Mucosa of gallbladder (tissue), 1 donor: ENCODE data around the gene RPS6KC1. TPM values are rescaled to one million over a fixed set of nuclear protein-coding genes. Genes with fewer than 3 reads are reported as not detected.
"Not testable (repeated sequence)": the region's sequence is repeated elsewhere in the genome, so short reads cannot be mapped to it uniquely, and the experiment has no call there.

Experiments
- DNase-seq: peaks from one replicate; pipeline ENCODE4 v3.0.0-alpha.2; 2020; ENCODE audit warnings: low spot score
- total RNA-seq: library from RNA; stranded (reverse); gene quantifications from one replicate; pipeline ENCODE4 v1.2.1, GENCODE V29; 2021
- donor health status: DM: no; HTN: no; CAD: no.

Gene RPS6KC1
- total RNA-seq, 1 donor from 2014 or later, result 16.1 TPM

DNA sequence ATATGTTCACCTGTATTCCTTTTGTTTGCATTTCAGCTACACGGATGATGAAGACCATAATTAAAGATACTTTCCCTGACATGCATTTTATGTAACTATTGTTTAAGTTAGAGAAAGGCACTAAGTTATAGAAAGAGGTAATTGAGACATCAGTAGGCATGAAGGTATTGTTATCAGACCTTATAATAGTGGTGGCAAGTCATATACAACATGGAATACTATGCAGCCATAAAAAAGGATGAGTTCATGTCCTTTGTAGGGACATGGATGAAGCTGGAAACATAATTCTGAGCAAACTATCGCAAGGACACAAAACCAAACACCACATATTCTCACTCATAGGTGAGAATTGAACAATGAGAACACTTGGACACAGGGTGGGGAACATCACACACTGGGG, 109.4 kb downstream of the RPS6KC1 start:
- not testable (repeated sequence) for DNase-seq

DNA sequence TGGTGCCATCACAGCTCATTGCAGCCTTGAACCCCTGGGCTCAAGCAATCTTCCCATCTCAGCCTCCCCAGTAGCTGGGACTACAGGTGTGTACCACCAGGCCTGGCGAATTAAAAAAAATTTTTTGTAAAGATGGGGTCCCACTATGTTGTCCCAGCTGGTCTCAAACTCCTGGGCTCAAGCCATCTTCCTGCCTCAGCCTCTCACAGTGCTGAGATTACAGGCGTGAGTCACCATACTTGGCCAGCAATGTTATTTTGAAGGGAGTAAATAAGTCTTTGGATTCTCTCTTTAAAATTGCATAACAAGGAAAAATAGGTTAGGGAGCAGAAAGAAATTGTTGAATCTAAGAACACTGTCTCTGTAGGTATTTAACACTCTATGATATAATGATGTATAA, 111.3 kb downstream of the RPS6KC1 start:
- DNase-seq, result no peak

DNA sequence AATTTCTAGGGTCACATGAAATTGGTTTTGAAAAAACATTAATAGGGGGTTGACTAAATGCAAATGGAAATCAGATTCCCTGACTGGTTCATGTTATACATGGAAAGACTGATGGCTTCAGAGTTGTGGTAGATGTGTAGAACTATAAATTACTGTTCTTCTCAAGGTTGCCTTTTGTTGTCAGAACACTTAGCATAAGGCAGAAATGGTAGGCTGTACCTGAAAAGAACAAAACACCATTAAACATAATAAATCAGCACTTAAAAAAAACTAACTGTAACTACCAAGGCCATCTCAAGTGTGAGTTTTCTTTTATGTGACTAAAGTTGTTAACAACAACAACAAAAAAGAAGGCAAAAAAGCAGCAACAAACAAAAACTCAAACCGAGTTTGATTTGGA, 111.8 kb downstream of the RPS6KC1 start:
- DNase-seq, result no peak

DNA sequence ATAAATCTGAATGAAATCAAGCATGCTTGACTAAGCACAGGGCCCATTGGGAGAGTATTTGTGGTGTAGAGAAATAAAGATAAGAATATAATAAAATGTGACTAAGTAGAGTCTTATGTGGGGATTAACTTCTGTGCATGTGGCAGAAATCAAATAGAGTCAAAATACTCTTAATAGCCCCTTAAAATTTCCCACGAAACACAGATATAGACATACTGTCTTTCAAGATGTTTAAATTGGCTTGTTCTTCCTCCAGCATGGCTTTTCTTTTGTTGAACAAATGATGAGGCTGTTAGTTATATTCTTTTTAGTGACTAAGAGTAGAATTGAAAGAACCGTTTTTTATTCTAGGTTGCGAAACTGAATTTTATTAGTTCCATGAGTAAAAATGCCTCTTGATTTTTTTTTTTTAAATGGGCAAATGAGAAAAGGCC, 112.3 kb downstream of the RPS6KC1 start:
- DNase-seq, result no peak

DNA sequence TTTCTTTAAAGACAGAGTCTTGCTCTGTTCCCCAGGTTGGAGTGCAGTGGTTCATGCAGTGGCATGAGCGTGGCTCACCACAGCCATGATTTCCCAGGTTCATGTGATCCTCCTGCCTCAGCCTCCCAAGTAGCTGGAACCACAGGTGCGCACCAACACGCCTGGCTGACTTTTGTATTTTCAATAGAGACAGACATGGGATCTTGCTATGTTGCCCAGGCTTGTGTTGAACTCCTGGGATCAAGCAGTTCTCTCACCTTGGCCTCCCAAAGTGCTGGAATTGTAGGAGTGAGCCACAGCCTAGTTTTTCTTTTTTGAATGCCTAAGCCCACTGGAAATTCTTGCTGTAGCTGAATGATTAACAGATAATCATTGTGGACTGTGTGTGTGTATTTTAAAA, 113.5 kb downstream of the RPS6KC1 start:
- no peak for DNase-seq

DNA sequence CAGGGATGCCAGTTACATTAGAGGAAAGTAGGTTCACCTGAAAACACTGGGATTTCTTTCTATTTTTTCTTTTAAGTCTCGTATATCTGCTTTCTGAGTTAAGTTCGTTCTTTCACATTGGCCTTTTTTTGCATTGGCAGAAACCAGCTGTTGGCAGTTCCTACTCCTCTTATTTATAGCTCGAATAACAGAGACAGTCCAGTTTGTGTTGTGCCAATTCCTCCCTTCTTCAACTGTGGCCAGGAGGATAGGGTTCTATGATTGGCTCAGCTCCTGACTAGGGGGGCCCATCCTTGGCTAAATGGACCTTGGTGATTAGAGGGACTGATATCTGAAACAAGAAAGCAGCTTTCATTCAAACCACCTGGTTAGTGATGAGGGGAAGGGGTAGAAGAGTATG, 115.8 kb downstream of the RPS6KC1 start:
- no peak for DNase-seq

DNA sequence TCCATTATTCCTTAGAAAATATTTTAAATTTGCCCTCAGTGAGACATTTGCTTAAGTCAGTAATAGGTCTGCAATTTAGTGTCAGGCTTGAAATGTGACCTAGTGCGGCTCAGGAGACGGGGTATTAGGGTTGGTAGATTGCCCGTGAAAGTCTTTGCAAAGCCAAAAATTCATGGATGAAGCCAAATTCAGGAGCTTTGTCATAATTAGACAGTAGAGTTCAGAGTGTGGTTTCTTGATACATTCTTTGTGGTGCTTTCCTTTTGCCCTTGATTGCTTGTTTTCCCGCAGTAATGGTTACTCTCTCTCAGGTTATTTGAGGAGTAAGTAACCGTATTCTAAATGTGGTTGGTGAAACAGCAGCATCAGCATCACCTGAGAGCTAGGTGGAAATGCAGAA, 120.7 kb downstream of the RPS6KC1 start:
- DNase-seq, result no peak

DNA sequence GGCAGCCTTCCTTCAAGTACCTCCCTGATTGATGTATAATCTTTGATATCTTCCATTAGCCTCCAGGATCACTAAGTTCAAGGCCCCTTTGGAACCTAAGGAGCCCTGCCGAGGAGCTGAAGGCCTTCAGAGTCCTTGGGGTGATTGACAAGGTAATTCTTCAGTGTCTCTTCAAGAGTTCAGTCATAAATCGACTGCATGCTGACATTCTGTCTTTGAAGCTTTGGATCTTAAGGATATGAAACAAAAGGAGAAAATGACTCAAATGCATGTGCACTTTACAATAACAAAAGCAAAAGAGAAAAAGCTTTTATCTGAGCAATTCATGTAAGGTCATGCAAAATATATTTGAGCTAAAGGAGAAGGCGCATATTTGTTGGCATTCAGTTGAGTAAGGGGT, 125.3 kb downstream of the RPS6KC1 start:
- no peak for DNase-seq

DNA sequence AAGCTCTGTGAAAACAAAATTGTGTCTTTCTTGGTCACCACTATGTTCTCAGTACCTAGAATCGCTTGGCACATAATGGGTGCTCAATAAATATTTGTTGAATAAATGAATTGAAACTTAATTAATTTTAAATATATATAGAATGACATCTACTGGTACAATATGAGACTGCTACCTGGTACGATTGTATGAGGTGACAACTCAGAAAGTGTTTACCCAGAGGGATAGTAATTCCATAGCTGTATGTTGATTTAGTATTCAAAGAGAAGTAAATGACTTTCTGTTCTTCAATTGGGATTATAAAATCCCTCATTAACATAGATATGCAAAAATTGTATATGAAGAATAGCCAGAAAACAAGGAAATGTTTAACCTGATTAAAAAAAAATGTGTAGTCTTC, 128.7 kb downstream of the RPS6KC1 start:
- no peak for DNase-seq

DNA sequence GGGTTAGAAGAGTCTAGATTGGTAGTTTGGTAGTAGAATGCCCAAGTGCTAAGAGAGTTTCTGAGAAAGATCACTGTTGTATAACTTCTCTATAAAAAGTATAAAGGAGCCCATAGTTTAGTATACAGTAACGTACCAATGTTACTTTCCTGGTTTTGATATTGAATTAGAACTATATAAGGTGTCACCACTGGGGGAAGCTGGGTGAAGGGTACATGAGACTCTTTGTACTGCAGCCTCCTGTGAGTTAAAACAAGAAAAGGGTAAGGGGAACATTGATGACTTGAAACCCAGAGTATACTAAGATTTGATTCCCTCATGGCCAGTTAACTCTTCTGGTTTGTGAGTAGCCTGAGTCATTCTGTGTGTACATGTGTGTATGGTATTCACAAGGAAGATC, 129.8 kb downstream of the RPS6KC1 start:
- DNase-seq, result no peak

DNA sequence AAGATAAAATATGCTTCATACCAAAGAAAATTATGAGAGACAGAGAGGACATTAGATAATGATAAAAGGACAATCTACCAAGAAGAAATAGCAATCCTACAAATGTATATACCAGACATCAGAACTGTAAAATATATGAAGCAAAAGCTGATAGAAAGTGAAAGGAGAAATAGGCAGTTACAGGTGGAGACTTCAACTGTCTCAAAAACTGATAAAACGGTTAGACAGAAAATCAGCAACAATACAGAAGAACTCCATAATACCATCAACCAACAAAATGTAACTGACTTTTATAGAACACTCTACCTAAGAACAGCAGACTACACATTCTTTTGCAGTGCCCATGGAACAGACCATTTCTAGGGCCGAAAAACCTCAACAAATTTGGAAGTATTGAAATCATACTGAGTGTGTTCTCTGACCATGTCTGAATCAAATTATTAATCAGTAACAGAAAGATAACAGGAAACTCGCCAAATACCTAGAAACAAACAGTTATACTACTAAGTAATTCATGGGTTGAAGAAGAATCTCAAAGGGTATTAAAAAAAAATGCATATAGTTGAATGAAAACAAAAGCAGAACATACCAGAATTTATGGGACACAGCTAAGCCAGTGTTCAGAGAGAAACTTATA, 132.1 kb downstream of the RPS6KC1 start:
- DNase-seq, result no peak

DNA sequence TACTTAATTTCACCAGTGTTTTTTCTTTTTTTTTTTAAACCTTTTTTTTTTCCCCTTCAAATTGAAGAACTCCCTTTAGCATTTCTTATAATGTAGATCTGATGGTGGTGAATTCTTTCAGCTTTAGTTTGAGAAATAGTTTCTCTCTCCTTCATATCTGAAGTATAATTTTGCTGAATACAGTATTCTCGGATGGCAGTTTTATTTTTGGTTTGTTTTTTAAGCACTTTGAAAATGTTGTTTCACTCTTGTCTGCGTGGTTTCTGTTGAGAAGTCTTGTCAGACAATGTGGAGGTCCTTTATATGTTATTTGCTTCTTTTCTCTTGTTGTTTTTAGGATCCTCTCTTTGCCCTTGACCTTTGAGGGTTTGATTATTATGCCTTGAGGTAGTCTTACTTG, 135.1 kb downstream of the RPS6KC1 start:
- DNase-seq, result no peak

DNA sequence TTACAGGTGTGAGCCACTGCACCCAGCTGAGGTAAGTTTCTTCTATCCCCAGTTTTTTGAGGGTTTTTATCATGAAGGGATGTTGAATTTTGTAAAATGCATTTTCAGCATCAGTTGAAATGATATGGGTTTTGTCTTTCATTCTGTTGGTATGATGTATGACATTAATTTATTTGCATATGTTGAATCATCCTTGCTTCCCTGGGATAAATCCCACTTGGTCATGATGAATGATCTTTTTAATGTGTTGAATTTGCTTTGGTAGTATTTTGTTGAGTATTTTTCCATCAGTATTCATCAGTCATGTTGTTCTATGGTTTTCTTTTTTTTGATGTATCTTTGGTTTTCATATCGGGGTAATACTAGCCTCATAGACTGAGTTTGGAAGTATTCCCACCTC, 141.0 kb downstream of the RPS6KC1 start:
- DNase-seq, result no peak

DNA sequence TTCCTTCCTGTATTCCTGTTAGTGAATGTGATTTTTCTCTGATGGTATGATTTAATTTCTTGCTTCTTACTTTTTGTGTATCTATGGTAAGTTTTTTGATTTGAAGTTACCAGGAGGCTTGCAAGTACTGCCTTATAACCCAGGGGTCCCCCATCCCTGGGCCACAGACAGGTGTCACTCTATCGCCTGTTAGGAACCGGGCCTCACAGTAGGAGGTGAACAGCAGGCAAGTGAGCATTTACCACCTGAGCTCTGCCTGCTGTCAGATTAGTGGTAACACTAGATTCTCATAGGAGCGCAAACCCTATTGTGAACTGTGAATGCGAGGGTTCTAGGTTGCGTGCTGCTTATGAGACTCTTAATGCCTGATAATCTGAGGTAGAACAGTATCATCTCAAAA, 143.3 kb downstream of the RPS6KC1 start:
- DNase-seq, result no peak

DNA sequence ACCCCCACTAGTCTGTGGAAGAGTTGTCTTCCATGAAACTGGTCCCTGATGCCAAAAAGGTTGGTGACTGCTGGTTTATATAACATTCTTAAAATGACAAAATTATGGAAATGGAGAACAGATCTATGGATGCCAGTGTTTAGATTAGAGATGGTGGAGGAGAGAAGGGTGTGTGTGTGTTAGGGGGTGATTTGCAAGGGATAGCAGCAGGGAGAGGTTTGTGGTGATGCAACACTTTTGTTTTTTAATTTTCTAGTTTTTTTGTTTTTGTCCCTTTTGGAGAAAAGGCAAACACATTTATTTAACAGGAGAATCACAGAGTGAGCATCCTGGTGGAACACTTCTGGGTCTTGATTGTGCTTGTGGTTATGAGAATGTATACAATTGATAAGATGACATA, 143.8 kb downstream of the RPS6KC1 start:
- DNase-seq, result no peak

DNA sequence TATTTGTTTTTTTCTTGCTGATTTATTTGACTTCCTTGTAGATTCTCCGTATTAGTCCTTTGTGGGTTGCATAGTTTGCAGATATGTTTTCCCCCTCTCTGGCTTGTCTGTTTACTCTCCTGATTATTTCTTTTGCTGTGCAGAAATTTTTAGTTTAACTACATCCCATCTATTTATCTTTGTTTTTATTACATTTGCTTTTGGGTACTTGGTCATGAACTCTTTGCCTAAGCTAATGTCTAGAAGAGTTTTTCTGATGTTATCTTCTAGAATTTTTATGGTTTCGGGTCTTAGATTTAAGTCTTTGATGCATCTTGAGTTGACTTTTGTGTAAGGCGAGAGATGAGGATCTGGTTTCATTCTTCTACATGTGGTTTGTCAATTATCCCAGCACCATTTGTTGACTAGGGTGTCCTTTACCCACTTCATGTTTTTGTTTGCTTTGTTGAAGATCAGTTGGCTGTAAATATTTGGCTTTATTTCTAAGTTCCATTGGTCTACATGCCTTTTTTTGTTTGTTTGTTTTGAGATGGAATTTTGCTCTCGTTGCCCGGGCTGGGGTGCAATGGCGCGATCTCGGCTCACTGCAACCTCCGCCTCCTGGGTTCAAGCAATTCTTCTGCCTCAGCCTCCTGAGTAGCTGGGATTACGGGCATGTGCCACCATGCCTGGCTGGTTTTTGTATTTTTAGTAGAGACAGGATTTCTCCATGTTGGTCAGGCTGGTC, 145.4 kb downstream of the RPS6KC1 start:
- DNase-seq, result not testable (repeated sequence)

DNA sequence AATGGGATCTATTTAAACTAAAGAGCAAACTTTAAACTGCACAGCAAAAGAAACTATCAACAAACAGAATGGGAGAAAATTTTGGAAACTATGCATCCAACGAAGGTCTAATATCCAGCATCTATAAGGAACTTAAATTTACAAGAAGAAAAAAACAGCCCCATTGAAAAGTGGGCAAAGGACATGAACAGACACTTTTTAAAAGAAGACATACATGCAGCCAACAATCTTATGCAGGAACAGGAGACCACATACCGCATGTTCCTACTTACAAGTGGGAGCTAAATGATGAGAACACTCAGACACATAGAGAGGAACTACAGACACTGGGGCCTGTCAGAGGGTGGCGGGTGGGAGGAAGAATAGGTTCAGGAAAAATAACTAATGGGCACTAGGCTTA, 149.6 kb downstream of the RPS6KC1 start:
- DNase-seq, result no peak

DNA sequence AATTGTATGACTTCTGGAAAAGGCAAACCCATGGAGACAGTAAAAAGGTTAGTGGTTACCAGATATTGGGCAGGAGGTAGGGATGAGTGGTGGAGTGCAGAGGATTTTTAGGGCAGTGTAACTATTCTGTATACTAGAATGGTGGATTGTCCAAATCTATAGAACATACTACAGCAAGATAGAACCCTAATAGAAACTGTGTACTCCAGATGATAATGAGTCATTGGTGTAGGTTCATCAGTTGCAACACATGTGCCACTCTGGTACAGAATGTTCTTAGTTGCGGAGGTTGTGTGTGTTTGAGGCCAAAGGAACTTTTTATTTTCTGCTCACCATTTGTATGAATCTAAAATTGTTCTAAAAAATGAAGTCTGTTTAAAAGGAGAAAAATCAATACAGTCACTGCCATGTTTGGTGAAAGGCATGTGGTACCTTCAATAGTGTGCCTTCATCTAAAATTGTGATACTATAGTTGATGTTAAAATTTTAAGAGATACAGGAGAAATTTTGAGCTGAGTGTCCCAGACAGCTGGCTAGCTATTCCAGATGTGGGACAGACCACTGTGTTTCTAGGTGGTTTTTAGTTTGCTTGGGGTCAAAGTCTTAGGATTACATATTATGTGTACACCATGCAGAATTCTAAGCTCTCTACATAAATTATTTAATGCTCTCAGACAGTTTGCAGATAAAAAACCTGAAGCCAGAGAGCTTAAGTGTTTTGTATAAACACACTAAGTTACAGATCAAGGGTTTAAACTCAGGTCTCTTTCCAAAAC, 150.5 kb downstream of the RPS6KC1 start:
- DNase-seq, result no peak

DNA sequence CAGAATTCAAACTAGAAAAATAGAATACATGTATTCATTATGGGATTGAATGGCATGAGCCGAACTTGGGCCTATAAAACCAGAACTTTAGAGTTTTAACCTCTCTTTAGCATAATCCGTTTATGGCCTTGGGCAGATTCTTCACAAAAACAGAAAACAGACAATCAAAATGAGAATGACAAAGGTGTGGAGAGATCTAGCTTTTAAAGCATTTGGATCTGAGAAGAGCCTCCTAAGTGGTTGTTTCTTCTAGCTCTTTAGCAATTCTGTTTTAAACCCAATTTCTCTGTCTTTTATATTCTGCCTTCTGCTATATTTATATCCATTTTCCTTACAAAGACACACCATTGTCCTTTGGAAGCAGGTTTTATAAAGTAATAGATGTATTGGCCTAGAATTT, 160.2 kb downstream of the RPS6KC1 start:
- no peak for DNase-seq

DNA sequence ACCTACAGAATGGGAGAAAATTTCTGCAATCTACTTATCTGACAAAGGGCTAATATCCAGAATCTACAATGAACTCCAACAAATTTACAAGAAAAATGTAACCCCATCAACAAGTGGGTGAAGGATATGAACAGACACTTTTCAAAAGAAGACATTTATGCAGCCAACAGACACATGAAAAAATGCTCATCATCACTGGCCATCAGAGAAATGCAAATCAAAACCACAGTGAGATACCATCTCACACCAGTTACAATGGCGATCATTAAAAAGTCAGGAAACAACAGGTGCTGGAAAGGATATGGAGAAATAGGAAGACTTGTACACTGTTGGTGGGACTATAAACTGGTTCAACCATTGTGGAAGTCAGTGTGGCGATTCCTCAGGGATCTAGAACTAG, 168.0 kb downstream of the RPS6KC1 start:
- DNase-seq, result not testable (repeated sequence)

DNA sequence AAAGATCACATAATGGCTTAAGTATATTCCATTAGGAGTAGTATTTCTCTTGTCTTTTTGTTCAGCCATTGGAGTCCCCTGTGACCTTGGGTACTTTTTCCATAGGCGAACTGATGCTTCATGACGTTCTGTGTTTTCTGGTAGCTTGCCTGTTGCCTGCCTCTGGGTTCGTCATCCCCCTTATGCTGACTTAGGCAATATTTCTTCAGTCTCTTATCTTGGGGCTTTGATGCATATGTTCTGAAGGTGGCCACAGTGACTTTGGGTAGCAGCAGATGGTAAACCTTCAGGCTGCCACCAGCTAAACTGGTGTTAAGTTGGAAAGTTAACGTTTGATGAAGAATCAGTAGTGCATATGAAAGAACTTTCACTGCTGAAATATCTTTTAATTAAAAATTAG, 170.2 kb downstream of the RPS6KC1 start:
- no peak for DNase-seq

DNA sequence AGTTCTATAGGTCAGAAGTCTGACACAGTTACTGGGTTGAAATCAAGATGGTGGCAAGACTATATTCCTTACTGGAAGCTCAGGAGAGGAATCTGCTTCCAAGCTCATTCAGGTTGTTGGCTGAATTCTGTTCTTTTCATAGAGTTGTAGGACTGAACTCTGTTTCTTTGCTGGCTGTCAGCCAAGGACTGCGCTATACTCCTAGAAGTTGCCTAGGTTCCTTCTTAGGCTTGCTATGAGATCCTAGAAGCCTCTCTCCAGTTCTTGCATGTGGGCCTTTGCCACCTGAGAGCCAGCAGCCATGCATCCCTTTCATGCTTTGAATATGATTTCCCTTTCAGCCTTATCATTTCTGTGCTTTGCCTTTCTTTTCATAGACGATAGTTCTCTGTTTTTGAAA, 176.4 kb downstream of the RPS6KC1 start:
- DNase-seq, result no peak

DNA sequence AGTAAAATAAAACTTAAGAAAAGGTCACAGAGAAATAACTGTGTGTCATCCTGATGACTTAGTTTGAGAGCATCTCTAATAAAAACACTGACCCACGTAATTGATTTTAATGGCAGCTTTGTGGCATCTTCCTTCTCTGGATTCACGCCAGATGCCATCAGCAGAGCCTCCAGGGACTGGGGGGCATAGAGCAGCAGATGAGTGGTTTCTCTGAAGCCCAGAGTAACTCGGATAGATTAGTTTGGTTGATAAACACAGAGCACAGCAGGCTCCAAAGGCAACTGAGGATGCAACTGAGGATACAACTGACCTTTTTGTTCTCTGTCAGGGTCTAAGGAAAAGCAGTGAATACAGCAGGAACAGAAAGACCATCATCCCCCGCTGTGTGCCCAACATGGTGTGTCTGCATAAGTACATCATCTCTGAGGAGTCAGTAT, 180.8 kb downstream of the RPS6KC1 start:
- DNase-seq, result no peak
